ENCODE measurements around the gene CNTN5. TPM values are rescaled to one million over a fixed set of nuclear protein-coding genes. Genes with fewer than 3 reads are reported as not detected.

The CNTN5 gene
- total RNA-seq, 1 experiment from 2014 or later: not detected

- Histone ChIP-seq H2BK12ac (ENCODE audit: insufficient read length, low read depth, low read length) (no peak overlapping the region), H3K27me3 (ENCODE audit: insufficient read depth, low read length) (no peaks in the 10 kb centered on the region), H3K14ac (ENCODE audit: insufficient read depth, low read length) (no peak overlapping the region), H3K4me2 (ENCODE audit: insufficient read depth, insufficient read length, low read length) (no peak overlapping the region), H3K18ac (ENCODE audit: insufficient read length, low read depth, low read length) (no peak overlapping the region), H4K8ac (replicated peaks; ENCODE audit: insufficient read length, low read depth, low read length) (no peak overlapping the region), H2BK15ac (ENCODE audit: low read depth, low read length) (no peak overlapping the region), H2BK5ac (ENCODE audit: insufficient read length, low read length) (no peak overlapping the region), H2AFZ (ENCODE audit: low read length) (no peak overlapping the region), H3K23me2 (ENCODE audit: insufficient read length, low read depth, low read length, poor library complexity, severe bottlenecking) (no peaks in the 10 kb centered on the region), H2BK120ac (ENCODE audit: low read depth, low read length, poor library complexity, severe bottlenecking) (no peak overlapping the region), H3K79me2 (ENCODE audit: insufficient read depth, low read length) (no peaks in the 10 kb centered on the region), H3K27ac (ENCODE audit: insufficient read length, low read depth, low read length) (no peak overlapping the region), H4K91ac (ENCODE audit: insufficient read length, low read depth, low read length) (no peak overlapping the region), H2BK20ac (ENCODE audit: low read depth, low read length, poor library complexity, severe bottlenecking) (no peak overlapping the region), H3K9me3 (ENCODE audit: control insufficient read depth, low read depth, low read length) (no peaks in the 10 kb centered on the region), H3K9ac (ENCODE audit: extremely low read depth, insufficient read length, low read length) (no peak overlapping the region), H3K23ac (ENCODE audit: insufficient read length, low read depth, low read length) (no peak overlapping the region), H2AK5ac (ENCODE audit: insufficient read length, low read length) (no peak overlapping the region), H3K4me1 (ENCODE audit: insufficient read depth, low read length) (no peaks in the 10 kb centered on the region), H3K56ac (ENCODE audit: insufficient read length, low read depth, low read length) (no peak overlapping the region), H4K20me1 (ENCODE audit: control insufficient read depth, insufficient read depth, insufficient read length) (no peaks in the 10 kb centered on the region), H3K79me1 (ENCODE audit: insufficient read depth, low read depth, low read length, poor library complexity, severe bottlenecking) (no peaks in the 10 kb centered on the region), H4K5ac (ENCODE audit: insufficient read length, low read depth, low read length) (no peak overlapping the region), H3K4ac (ENCODE audit: low read depth, low read length) (no peak overlapping the region), H3T11ph (ENCODE audit: low read length) (no peak overlapping the region)
- WGBS (ENCODE audit: extremely low coverage, insufficient read length, low lambda C conversion rate): no CpG with 5 or more reads among the region's 1 CpG
- no peaks in the 10 kb centered on the region for H3K4me1 Mint-ChIP-seq
- H3K4me3 Mint-ChIP-seq: no peak overlapping the region
- H3K9me3 Mint-ChIP-seq: peaks cover 0 to 3% of the 10 kb centered on the region in 2 experiments; a peak in 1 of 5 replicates
- H3K27ac Mint-ChIP-seq: 0 out of 7 replicates have a peak overlapping the region, but pooled peaks of 1 of the 3 experiments have one; percentile 21
- DNase-seq: no peak
- H3K27me3 Mint-ChIP-seq (ENCODE audit: low read depth): no peaks in the 10 kb centered on the region
- no peak for TF ChIP-seq CTCF (conservative IDR thresholded peaks at IDR 0.05)
- no peaks in the 10 kb centered on the region; a peak in 1 of 7 replicates for H3K36me3 Mint-ChIP-seq (ENCODE audit: insufficient read depth in 1 of 3, low read depth in 3 of 3)
Measured at GRCh38 chr11:100269516-100269915, 1248.8 kb downstream of the CNTN5 start.
